Measurements from ENCODE around the gene SCLT1.

GRCh38 chr4:128859887-128860677, 233.3 kb downstream of the SCLT1 start:
- TF ChIP-seq CTCF (IDR thresholded peaks at IDR 0.05; ENCODE audit: poor library complexity, severe bottlenecking) (no peak), SMC3 (conservative IDR thresholded peaks at IDR 0.05; ENCODE audit: poor library complexity) (no peak), EP300 (conservative IDR thresholded peaks at IDR 0.05; ENCODE audit: poor library complexity, severe bottlenecking) (no peak), RAD21 (conservative IDR thresholded peaks at IDR 0.05) (no peak), TAF1 (IDR thresholded peaks at IDR 0.05; ENCODE audit: low read depth) (no peak), POLR2AphosphoS5 (IDR thresholded peaks at IDR 0.05) (no peak), EZH2 (IDR thresholded peaks at IDR 0.05; ENCODE audit: borderline replicate concordance, insufficient read depth, low read length, poor library complexity, severe bottlenecking) (no peak), REST (IDR thresholded peaks at IDR 0.05; ENCODE audit: borderline replicate concordance) (no peak)

All from neural cell (in vitro differentiated cells).